HEK293 (cell line): ENCODE results near the gene CDT1.

Experiments used
- GFI1B ChIP-seq: fragments of 450-650 bp; formaldehyde crosslinking; IDR thresholded peaks from 2 replicates; pipeline ENCODE4 v1.5.1; 2016; ENCODE audit warnings: missing biosample characterization, missing genetic modification characterization
- KLF10 ChIP-seq: fragments of 450-650 bp; IDR thresholded peaks from 2 replicates; pipeline ENCODE4 v1.5.1; 2018; ENCODE audit warnings: missing biosample characterization, mild to moderate bottlenecking, missing genetic modification characterization
- ZBTB1 ChIP-seq: fragments of 450-650 bp; formaldehyde crosslinking; IDR thresholded peaks from 2 replicates; pipeline ENCODE4 v1.5.1; 2016; ENCODE audit warnings: missing biosample characterization, missing genetic modification characterization
- ZFP41 ChIP-seq: fragments of 450-650 bp; formaldehyde crosslinking; IDR thresholded peaks from 2 replicates; pipeline ENCODE4 v1.5.1; 2016; ENCODE audit warnings: missing biosample characterization, missing genetic modification characterization, borderline replicate concordance
- ZNF133 ChIP-seq: fragments of 450-650 bp; formaldehyde crosslinking; IDR thresholded peaks from 2 replicates; pipeline ENCODE4 v1.5.1; 2016; ENCODE audit warnings: missing biosample characterization, missing genetic modification characterization
- ZNF138 ChIP-seq: fragments of 450-650 bp; formaldehyde crosslinking; IDR thresholded peaks from 2 replicates; pipeline ENCODE4 v1.5.1; 2016; ENCODE audit warnings: missing biosample characterization, missing genetic modification characterization, borderline replicate concordance
- ZNF169 ChIP-seq: fragments of 450-650 bp; formaldehyde crosslinking; IDR thresholded peaks from 2 replicates; pipeline ENCODE4 v1.5.1; 2016; ENCODE audit warnings: missing biosample characterization, missing genetic modification characterization
- ZNF266 ChIP-seq: fragments of 450-650 bp; formaldehyde crosslinking; IDR thresholded peaks from 2 replicates; pipeline ENCODE4 v1.5.1; 2016; ENCODE audit warnings: missing biosample characterization, missing genetic modification characterization, low read depth
- ZNF610 ChIP-seq: fragments of 450-650 bp; formaldehyde crosslinking; IDR thresholded peaks from 2 replicates; pipeline ENCODE4 v1.5.1; 2016; ENCODE audit warnings: missing biosample characterization, missing genetic modification characterization, borderline replicate concordance
- TF ChIP-seq, protein P1 (sequence below): fragments of 450-650 bp; formaldehyde crosslinking; IDR thresholded peaks from 2 replicates; pipeline ENCODE4 v1.5.1; 2016; ENCODE audit warnings: missing biosample characterization, missing genetic modification characterization
- TF ChIP-seq, protein P2 (sequence below): fragments of 450-650 bp; formaldehyde crosslinking; IDR thresholded peaks from 2 replicates; pipeline ENCODE4 v1.5.1; 2016; ENCODE audit warnings: missing biosample characterization, missing genetic modification characterization

DNA sequence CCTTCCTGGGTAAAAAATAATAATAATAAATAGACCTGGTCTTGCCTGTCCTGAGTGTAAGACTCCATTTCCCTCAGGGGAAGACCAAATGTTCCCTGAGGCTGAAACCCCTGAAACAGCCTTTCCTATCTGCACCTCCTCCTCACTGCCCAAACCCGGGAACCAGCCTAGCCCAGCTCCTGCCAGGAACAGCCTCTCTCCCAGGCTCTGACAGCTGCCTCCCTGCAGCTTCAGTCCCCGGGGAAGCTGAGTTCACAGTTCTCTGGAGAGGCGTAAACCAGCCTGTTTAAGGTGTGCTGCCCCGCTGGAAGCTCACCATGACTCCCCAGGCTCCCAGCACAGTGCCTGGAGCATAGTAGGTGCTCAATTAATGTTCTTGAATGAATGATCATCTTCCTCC, 7.3 kb upstream of the CDT1 start:
- no peak for TF ChIP-seq ZNF138 (tag by site-specific recombination)
- TF ChIP-seq ZNF169 (tag by site-specific recombination) = no peak
- TF ChIP-seq, protein P1, sequence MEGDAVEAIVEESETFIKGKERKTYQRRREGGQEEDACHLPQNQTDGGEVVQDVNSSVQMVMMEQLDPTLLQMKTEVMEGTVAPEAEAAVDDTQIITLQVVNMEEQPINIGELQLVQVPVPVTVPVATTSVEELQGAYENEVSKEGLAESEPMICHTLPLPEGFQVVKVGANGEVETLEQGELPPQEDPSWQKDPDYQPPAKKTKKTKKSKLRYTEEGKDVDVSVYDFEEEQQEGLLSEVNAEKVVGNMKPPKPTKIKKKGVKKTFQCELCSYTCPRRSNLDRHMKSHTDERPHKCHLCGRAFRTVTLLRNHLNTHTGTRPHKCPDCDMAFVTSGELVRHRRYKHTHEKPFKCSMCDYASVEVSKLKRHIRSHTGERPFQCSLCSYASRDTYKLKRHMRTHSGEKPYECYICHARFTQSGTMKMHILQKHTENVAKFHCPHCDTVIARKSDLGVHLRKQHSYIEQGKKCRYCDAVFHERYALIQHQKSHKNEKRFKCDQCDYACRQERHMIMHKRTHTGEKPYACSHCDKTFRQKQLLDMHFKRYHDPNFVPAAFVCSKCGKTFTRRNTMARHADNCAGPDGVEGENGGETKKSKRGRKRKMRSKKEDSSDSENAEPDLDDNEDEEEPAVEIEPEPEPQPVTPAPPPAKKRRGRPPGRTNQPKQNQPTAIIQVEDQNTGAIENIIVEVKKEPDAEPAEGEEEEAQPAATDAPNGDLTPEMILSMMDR = no peak
- TF ChIP-seq KLF10 (tag by site-specific recombination) = no peak
- TF ChIP-seq, protein P2, sequence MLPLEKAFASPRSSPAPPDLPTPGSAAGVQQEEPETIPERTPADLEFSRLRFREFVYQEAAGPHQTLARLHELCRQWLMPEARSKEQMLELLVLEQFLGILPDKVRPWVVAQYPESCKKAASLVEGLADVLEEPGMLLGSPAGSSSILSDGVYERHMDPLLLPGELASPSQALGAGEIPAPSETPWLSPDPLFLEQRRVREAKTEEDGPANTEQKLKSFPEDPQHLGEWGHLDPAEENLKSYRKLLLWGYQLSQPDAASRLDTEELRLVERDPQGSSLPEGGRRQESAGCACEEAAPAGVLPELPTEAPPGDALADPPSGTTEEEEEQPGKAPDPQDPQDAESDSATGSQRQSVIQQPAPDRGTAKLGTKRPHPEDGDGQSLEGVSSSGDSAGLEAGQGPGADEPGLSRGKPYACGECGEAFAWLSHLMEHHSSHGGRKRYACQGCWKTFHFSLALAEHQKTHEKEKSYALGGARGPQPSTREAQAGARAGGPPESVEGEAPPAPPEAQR (tag by site-specific recombination) = no peak
- no peak for TF ChIP-seq GFI1B (tag by site-specific recombination)
- TF ChIP-seq ZFP41 (tag by site-specific recombination) = no peak
- TF ChIP-seq ZNF266 (tag by site-specific recombination) = no peak
- TF ChIP-seq ZBTB1 = no peak
- TF ChIP-seq ZNF133 (tag by site-specific recombination) = no peak
- TF ChIP-seq ZNF610 (tag by site-specific recombination) = no peak
